GM12801 (cell line): ENCODE data around the gene NKD1.

ENCODE experiments used
- TF ChIP-seq, protein P1 (sequence below): IDR thresholded peaks from one replicate; pipeline ENCODE4 v1.5.1; 2011; ENCODE audit warnings: control low read depth; ENCODE audit not compliant: insufficient read length; ENCODE audit errors: extremely low read depth

Gene NKD1

DNA sequence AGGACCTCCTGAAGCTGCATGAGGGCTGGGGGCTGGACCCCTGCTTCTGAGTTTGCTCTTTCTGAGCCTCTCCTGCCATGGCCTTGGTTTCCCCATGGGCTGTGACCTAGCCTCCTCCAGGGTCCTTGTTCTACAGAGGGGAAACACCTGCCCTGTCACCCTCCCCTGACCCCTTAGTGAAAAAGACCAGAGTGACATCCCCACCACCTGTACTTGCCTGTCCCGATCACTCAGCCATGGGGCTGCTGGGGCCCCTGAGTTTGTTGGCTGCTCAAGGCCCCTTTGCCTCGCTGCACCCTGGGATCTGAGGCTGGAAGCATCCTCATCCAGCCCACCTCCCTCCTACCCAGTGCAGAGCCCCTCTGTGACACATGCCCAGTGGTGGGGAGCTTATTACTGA, 146.0 kb downstream of the NKD1 start:
- TF ChIP-seq, protein P1, sequence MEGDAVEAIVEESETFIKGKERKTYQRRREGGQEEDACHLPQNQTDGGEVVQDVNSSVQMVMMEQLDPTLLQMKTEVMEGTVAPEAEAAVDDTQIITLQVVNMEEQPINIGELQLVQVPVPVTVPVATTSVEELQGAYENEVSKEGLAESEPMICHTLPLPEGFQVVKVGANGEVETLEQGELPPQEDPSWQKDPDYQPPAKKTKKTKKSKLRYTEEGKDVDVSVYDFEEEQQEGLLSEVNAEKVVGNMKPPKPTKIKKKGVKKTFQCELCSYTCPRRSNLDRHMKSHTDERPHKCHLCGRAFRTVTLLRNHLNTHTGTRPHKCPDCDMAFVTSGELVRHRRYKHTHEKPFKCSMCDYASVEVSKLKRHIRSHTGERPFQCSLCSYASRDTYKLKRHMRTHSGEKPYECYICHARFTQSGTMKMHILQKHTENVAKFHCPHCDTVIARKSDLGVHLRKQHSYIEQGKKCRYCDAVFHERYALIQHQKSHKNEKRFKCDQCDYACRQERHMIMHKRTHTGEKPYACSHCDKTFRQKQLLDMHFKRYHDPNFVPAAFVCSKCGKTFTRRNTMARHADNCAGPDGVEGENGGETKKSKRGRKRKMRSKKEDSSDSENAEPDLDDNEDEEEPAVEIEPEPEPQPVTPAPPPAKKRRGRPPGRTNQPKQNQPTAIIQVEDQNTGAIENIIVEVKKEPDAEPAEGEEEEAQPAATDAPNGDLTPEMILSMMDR: no peak

DNA sequence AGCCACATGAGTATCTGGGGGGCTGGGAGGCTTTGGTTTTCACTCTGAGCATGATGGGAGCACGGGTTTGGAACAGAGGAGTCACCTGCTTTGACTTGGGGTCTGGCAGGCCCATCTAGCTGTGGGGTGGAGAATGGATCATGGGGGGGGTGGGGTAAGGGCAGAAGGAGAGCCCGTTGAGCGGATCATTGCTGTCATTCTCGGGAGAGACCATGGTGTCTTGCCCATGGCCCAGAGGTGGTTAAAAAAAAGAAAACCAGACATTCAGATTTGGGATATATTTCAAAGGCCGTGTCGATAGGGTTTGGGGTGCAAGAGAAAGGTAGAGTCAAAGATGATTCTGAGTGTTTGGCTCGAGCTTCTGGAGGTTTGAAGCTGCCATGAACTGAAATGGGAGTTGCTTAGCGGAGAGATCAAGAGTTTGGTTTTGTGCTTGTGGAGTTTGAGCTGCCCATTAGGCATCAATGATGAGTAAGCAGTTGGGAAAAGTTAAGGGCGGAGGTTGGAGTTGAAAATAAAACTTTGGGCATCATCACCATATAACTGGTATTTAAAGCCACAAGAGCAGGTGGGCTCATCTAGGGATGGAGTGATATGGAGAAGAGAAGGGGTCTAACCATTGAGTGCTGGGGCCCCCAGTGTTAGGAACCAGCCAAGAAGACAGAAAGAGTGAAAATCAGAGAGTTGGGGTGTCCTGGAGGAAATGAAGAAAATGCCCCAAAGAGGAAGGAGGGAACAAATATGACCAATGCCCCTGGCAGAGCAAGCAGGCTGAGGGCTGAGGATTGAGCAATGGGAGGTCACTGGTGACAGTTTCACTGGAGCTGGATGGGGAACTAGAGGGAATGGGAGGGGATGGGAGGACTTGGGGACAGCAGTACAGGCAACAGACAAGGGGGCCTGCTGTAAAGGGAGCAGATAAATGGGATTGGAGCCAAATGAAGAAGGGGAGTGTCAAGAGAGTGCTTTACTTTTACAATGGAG, 147.1 kb downstream of the NKD1 start:
- TF ChIP-seq, protein P1: no peak

GRCh38 chr16:50696126-50696525, 147.9 kb downstream of the NKD1 start:
- TF ChIP-seq, protein P1: no peak

DNA sequence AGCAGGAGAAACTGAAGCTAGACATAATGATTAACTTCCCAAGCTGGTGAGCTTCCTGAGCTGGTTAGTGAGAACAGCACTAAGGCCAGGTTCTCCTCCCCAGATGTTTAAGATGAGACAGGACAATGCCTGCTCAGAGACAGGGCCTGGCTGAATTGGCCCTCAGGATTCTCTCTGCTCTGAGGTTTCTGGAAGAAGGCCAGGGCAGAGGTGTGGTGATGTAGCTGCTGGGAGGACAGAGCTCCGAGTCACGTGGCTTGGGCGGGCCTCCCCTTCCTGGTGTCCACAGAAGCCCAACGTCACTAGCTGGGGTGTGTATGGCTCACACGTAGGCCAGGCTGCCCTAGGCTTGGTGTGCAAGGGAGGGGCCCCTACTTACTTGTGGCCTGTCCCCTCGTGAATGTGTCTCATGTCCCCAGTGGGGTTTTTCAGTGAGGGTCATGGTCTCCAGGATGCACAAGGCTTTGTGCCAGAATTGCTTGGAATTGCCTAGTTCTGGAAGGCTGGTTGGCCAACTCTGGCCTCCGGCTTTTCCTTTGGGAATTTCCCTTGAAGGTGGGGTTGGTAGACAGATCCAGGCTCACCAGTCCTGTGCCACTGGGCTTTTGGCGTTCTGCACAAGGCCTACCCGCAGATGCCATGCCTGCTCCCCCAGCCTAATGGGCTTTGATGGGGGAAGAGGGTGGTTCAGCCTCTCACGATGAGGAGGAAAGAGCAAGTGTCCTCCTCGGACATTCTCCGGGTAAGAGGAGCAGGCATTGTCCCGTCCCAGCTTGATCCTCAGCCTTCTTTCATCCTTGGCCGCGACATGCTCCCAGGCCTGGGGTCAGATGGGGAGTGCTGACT, 148.6 kb downstream of the NKD1 start:
- TF ChIP-seq, protein P1: no peak

GRCh38 chr16:50697421-50697715, 149.2 kb downstream of the NKD1 start:
- TF ChIP-seq, protein P1: no peak

DNA sequence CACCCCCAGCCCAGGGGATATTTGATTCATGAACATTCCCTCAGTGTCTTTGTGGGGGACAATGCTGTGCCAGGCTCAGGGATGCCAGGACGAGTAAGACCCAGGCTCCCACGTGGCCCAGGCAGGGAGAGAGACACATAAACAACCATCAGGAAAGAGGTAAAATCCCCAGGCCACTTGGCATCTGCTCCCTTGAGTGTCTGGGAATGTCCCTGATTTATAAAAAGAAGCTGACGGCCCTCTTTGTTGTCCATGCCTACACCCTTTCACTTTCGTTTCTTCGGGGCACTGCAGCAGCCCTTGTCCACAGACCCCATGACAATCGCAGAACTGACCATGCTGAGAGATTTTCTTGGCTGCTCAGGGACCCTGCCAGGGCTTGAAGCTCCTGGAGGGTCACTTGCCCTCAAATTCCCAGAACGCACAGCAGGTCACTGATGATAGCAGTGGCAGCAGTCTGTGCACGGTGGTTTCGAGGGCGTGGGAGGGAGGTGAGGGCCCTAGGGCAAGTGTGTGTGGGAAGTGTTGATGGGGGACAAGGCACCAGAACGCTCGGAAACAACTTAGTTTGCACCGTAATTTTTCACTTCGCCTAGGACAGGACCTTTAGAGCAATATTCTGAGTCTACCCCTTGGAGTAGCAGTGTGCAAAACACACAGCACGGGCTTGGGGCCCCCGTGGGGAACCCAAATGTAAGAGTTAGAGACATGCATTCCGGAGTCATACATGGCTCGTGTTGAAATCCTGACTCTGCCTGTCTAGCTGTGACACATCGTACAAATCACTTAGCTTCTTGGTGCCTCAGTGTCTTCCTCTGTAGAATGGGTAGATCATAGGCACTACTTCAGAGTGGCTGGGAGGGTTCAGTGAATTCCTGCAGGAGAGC, 149.9 kb downstream of the NKD1 start:
- TF ChIP-seq, protein P1: no peak
